ENCODE results near the gene PDZRN3. TPM values are rescaled to one million over a fixed set of nuclear protein-coding genes. Genes with fewer than 3 reads are reported as not detected.

Gene PDZRN3
- total RNA-seq, 1 donor from 2014 or later: 23.9 TPM

- Histone ChIP-seq H3K4me3 (no peak overlapping the region), H3K9me3 (no peaks in the 10 kb centered on the region), H3K27me3 (no peaks in the 10 kb centered on the region), H3K4me1 (no peaks in the 10 kb centered on the region), H3K36me3 (no peaks in the 10 kb centered on the region), H3K27ac (no peak overlapping the region)
- ATAC-seq (no peak), DNase-seq (no peak)
- intact Hi-C loops (cut with DNase I): no loop called here
- TF ChIP-seq CTCF (IDR thresholded peaks at IDR 0.05): no peak
These were observed 182.6 kb downstream of the PDZRN3 start for GRCh38 chr3:73442152-73442551.

- Histone ChIP-seq H3K4me1 (no peaks in the 10 kb centered on the region), H3K4me3 (no peak overlapping the region), H3K36me3 (no peaks in the 10 kb centered on the region), H3K9me3 (no peaks in the 10 kb centered on the region), H3K27ac (no peak overlapping the region), H3K27me3 (no peaks in the 10 kb centered on the region)
- DNase-seq (no peak), ATAC-seq (no peak)
- intact Hi-C loops (cut with DNase I): no loop called here
- no peak for TF ChIP-seq CTCF (IDR thresholded peaks at IDR 0.05)
These were observed 186.9 kb downstream of the PDZRN3 start for GRCh38 chr3:73437828-73438227.

GRCh38 chr3:73435055-73435454 is 189.7 kb downstream of the PDZRN3 start:
- ATAC-seq (no peak), DNase-seq (no peak)
- H3K36me3 ChIP-seq: no peaks in the 10 kb centered on the region
- intact Hi-C loops (cut with DNase I): no loop called here
- peaks cover 4% of the 10 kb centered on the region for H3K4me1 ChIP-seq
- TF ChIP-seq CTCF (IDR thresholded peaks at IDR 0.05): no peak
- no peaks in the 10 kb centered on the region for H3K9me3 ChIP-seq
- no peak overlapping the region for H3K27ac ChIP-seq
- no peak overlapping the region for H3K4me3 ChIP-seq
- no peaks in the 10 kb centered on the region for H3K27me3 ChIP-seq

- Histone ChIP-seq H3K9me3 (no peaks in the 10 kb centered on the region), H3K36me3 (no peaks in the 10 kb centered on the region), H3K4me3 (no peak overlapping the region), H3K4me1 (peaks cover 4% of the 10 kb centered on the region), H3K27ac (no peak overlapping the region), H3K27me3 (no peaks in the 10 kb centered on the region)
- intact Hi-C loops (cut with DNase I): loop anchor here (5.0 kb wide), 1 partner anchor 331 kb away; no protein-coding TSS in a partner anchor
- ATAC-seq (peak; percentile 32), DNase-seq (no peak)
- TF ChIP-seq CTCF (IDR thresholded peaks at IDR 0.05): no peak
These were observed 191.1 kb downstream of the PDZRN3 start for GRCh38 chr3:73433687-73434086.

GRCh38 chr3:73433079-73433478 is 191.7 kb downstream of the PDZRN3 start:
- Histone ChIP-seq H3K4me1 (peaks cover 4% of the 10 kb centered on the region), H3K27ac (no peak overlapping the region), H3K36me3 (no peaks in the 10 kb centered on the region), H3K9me3 (no peaks in the 10 kb centered on the region), H3K4me3 (no peak overlapping the region), H3K27me3 (no peaks in the 10 kb centered on the region)
- no peak for ATAC-seq
- TF ChIP-seq CTCF (IDR thresholded peaks at IDR 0.05): no peak
- no peak for DNase-seq
- intact Hi-C loops (cut with DNase I): loop anchor here (5.0 kb wide), 1 partner anchor 331 kb away; no protein-coding TSS in a partner anchor

- Histone ChIP-seq H3K4me1 (peaks cover 4% of the 10 kb centered on the region), H3K9me3 (no peaks in the 10 kb centered on the region), H3K27ac (no peak overlapping the region), H3K36me3 (no peaks in the 10 kb centered on the region), H3K27me3 (no peaks in the 10 kb centered on the region), H3K4me3 (no peak overlapping the region)
- intact Hi-C loops (cut with DNase I): loop anchor here (5.0 kb wide), 1 partner anchor 330 kb away; no protein-coding TSS in a partner anchor
- no peak for TF ChIP-seq CTCF (IDR thresholded peaks at IDR 0.05)
- no peak for ATAC-seq
- DNase-seq: no peak
These were observed 192.1 kb downstream of the PDZRN3 start for GRCh38 chr3:73432706-73433032.
